Hematopoietic multipotent progenitor cell treated with erythropoietin and hydrocortisone succinate and interleukin-3 and kit ligand, for 6 days (in vitro differentiated cells): ENCODE results near the gene ARAP1.

Experiments
- DNase-seq: peaks from one replicate; pipeline ENCODE4 v3.0.0-alpha.2; 2015

Gene ARAP1

GRCh38 chr11:72680624-72681158 is 71.5 kb downstream of the ARAP1 start:
- no peak for DNase-seq

- no peak for DNase-seq
These were observed 72.3 kb downstream of the ARAP1 start for GRCh38 chr11:72679869-72680268.

GRCh38 chr11:72678524-72678923 is 73.7 kb downstream of the ARAP1 start:
- no peak for DNase-seq

- peak; percentile 75 for DNase-seq
These were observed 75.3 kb downstream of the ARAP1 start for GRCh38 chr11:72676861-72677341.

GRCh38 chr11:72675221-72675620 is 77.0 kb downstream of the ARAP1 start:
- DNase-seq, result no peak

GRCh38 chr11:72673943-72674828 is 78.0 kb downstream of the ARAP1 start, which contains the start of gene PDE2A:
TSS of gene PDE2A (minus strand) at chr11:72674422. CDS start at chr11:72674207, 215 bp downstream.
- DNase-seq, result no peak

- DNase-seq, result no peak
These were observed 78.8 kb downstream of the ARAP1 start for GRCh38 chr11:72673284-72673942.

GRCh38 chr11:72672597-72673238 is 79.5 kb downstream of the ARAP1 start:
- no peak for DNase-seq

- no peak for DNase-seq
These were observed 80.8 kb downstream of the ARAP1 start for GRCh38 chr11:72671152-72672099.

GRCh38 chr11:72670041-72670440 is 82.2 kb downstream of the ARAP1 start:
- no peak for DNase-seq

- no peak for DNase-seq
These were observed 82.7 kb downstream of the ARAP1 start for GRCh38 chr11:72669527-72669926.

GRCh38 chr11:72668629-72669347 is 83.4 kb downstream of the ARAP1 start:
- peak; percentile 28 for DNase-seq

- no peak for DNase-seq
These were observed 86.2 kb downstream of the ARAP1 start for GRCh38 chr11:72665911-72666472.

GRCh38 chr11:72662036-72662435 is 90.2 kb downstream of the ARAP1 start:
- DNase-seq, result no peak

- DNase-seq, result no peak
These were observed 90.7 kb downstream of the ARAP1 start for GRCh38 chr11:72661486-72661885.

GRCh38 chr11:72658989-72659640 is 93.1 kb downstream of the ARAP1 start:
- no peak for DNase-seq

GRCh38 chr11:72657411-72658100 is 94.7 kb downstream of the ARAP1 start:
- DNase-seq, result no peak

GRCh38 chr11:72655896-72656464 is 96.2 kb downstream of the ARAP1 start:
- no peak for DNase-seq

GRCh38 chr11:72655014-72655413 is 97.2 kb downstream of the ARAP1 start:
- no peak for DNase-seq
